Measurements from ENCODE around the gene SHC2.

DNA sequence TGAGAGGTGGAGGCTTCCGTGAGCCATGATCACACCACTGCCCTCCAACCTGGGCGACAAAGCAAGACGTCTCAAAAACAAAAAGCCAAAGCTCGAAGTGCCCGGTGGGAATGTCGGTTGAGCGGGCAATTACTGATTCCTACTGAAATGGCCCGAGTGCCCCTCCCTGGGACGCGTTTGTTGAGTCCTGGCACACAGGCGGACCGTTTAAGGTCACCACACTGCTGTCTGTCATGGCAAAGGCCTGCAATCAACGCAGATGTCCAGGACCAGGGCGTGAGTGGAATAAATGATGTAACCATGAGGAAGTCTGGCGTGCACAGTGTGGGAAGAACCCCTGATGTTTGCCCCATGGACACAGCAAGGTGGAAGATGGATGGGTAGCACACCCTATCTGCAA is 32.7 kb downstream of the SHC2 start:
- TF ChIP-seq, protein P1, sequence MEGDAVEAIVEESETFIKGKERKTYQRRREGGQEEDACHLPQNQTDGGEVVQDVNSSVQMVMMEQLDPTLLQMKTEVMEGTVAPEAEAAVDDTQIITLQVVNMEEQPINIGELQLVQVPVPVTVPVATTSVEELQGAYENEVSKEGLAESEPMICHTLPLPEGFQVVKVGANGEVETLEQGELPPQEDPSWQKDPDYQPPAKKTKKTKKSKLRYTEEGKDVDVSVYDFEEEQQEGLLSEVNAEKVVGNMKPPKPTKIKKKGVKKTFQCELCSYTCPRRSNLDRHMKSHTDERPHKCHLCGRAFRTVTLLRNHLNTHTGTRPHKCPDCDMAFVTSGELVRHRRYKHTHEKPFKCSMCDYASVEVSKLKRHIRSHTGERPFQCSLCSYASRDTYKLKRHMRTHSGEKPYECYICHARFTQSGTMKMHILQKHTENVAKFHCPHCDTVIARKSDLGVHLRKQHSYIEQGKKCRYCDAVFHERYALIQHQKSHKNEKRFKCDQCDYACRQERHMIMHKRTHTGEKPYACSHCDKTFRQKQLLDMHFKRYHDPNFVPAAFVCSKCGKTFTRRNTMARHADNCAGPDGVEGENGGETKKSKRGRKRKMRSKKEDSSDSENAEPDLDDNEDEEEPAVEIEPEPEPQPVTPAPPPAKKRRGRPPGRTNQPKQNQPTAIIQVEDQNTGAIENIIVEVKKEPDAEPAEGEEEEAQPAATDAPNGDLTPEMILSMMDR (IDR thresholded peaks at IDR 0.05 in 2 of 3, conservative IDR thresholded peaks at IDR 0.05 in 1 of 3; ENCODE audit: insufficient read depth in 2 of 3, low read depth in 1 of 3, low read length in 3 of 3), result no peak
- TF ChIP-seq, protein P2, sequence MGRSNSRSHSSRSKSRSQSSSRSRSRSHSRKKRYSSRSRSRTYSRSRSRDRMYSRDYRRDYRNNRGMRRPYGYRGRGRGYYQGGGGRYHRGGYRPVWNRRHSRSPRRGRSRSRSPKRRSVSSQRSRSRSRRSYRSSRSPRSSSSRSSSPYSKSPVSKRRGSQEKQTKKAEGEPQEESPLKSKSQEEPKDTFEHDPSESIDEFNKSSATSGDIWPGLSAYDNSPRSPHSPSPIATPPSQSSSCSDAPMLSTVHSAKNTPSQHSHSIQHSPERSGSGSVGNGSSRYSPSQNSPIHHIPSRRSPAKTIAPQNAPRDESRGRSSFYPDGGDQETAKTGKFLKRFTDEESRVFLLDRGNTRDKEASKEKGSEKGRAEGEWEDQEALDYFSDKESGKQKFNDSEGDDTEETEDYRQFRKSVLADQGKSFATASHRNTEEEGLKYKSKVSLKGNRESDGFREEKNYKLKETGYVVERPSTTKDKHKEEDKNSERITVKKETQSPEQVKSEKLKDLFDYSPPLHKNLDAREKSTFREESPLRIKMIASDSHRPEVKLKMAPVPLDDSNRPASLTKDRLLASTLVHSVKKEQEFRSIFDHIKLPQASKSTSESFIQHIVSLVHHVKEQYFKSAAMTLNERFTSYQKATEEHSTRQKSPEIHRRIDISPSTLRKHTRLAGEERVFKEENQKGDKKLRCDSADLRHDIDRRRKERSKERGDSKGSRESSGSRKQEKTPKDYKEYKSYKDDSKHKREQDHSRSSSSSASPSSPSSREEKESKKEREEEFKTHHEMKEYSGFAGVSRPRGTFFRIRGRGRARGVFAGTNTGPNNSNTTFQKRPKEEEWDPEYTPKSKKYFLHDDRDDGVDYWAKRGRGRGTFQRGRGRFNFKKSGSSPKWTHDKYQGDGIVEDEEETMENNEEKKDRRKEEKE (IDR thresholded peaks at IDR 0.05; ENCODE audit: borderline replicate concordance in 1 of 2, control insufficient read depth in 1 of 2, low read depth in 2 of 2, low read length in 1 of 2), result no peak
- TF ChIP-seq, protein P3, sequence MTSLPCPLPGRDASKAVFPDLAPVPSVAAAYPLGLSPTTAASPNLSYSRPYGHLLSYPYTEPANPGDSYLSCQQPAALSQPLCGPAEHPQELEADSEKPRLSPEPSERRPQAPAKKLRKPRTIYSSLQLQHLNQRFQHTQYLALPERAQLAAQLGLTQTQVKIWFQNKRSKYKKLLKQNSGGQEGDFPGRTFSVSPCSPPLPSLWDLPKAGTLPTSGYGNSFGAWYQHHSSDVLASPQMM (CRISPR knock-in tag; IDR thresholded peaks at IDR 0.05), result no peak
- TF ChIP-seq RAD21 (CRISPR knock-in tag; conservative IDR thresholded peaks at IDR 0.05 in 1 of 2, IDR thresholded peaks at IDR 0.05 in 1 of 2) (no peak), KLF13 (tag; IDR thresholded peaks at IDR 0.05; ENCODE audit: borderline replicate concordance, low read depth) (no peak), ELF4 (CRISPR knock-in tag; IDR thresholded peaks at IDR 0.05) (no peak), ZNF695 (CRISPR knock-in tag; IDR thresholded peaks at IDR 0.05) (no peak)
- TF ChIP-seq, protein P4, sequence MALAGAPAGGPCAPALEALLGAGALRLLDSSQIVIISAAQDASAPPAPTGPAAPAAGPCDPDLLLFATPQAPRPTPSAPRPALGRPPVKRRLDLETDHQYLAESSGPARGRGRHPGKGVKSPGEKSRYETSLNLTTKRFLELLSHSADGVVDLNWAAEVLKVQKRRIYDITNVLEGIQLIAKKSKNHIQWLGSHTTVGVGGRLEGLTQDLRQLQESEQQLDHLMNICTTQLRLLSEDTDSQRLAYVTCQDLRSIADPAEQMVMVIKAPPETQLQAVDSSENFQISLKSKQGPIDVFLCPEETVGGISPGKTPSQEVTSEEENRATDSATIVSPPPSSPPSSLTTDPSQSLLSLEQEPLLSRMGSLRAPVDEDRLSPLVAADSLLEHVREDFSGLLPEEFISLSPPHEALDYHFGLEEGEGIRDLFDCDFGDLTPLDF (CRISPR knock-in tag; IDR thresholded peaks at IDR 0.05), result no peak
- TF ChIP-seq, protein P5, sequence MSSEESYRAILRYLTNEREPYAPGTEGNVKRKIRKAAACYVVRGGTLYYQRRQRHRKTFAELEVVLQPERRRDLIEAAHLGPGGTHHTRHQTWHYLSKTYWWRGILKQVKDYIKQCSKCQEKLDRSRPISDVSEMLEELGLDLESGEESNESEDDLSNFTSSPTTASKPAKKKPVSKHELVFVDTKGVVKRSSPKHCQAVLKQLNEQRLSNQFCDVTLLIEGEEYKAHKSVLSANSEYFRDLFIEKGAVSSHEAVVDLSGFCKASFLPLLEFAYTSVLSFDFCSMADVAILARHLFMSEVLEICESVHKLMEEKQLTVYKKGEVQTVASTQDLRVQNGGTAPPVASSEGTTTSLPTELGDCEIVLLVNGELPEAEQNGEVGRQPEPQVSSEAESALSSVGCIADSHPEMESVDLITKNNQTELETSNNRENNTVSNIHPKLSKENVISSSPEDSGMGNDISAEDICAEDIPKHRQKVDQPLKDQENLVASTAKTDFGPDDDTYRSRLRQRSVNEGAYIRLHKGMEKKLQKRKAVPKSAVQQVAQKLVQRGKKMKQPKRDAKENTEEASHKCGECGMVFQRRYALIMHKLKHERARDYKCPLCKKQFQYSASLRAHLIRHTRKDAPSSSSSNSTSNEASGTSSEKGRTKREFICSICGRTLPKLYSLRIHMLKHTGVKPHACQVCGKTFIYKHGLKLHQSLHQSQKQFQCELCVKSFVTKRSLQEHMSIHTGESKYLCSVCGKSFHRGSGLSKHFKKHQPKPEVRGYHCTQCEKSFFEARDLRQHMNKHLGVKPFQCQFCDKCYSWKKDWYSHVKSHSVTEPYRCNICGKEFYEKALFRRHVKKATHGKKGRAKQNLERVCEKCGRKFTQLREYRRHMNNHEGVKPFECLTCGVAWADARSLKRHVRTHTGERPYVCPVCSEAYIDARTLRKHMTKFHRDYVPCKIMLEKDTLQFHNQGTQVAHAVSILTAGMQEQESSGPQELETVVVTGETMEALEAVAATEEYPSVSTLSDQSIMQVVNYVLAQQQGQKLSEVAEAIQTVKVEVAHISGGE (CRISPR knock-in tag; IDR thresholded peaks at IDR 0.05), result no peak

All from K562 (cell line).